Measurements from ENCODE around the gene HMGN4. TPM values are rescaled to one million over a fixed set of nuclear protein-coding genes. Genes with fewer than 3 reads are reported as not detected.

The HMGN4 gene
- total and polyA plus RNA-seq, 9 of the 15 experiments (the other 6 are each of a cell fraction or from before 2014, with no cell fraction given) = 35.4 to 134 (median 94.1) TPM

DNA sequence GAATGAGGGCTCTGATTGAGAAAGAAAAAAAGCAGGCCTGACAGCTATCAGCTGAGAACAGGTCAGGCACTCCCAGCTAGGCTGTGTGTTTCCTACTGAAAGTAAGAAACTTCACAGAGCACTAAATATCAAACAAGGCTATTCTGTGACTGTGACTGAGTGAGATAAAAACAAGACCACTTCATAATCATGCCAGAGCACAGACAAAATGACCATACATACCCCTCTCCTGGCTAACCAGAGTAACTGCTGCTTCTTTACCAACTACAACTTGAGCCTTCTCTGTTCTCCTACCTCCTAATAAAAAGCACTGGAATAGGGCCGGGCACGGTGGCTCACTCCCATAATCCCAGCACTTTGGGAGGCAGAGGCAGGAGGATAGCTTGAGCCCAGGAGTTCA is 44.9 kb upstream of the HMGN4 start (continued):
- TF ChIP-seq CC2D1A (IDR thresholded peaks at IDR 0.05) (peak; percentile 34; the same call in 1 of the 2 replicates), RFX7 (CRISPR knock-in tag; IDR thresholded peaks at IDR 0.05) (no peak), ZNF507 (tag; conservative IDR thresholded peaks at IDR 0.05) (no peak), POLR2G (IDR thresholded peaks at IDR 0.05; ENCODE audit: low read depth, low read length) (no peak), BDP1 (IDR thresholded peaks at IDR 0.05; ENCODE audit: insufficient read depth, insufficient read length) (no peak), CHD1 (IDR thresholded peaks at IDR 0.05; ENCODE audit: low read length) (no peak), MAFK (IDR thresholded peaks at IDR 0.05; ENCODE audit: low read length) (no peak; the same call in 1 of the 2 replicates), DPF2 (IDR thresholded peaks at IDR 0.05) (peak; percentile 72), KDM5B (IDR thresholded peaks at IDR 0.05; ENCODE audit: insufficient replicate concordance, low read depth, low read length) (no peak), BRD4 (IDR thresholded peaks at IDR 0.05) (no peak), PHB2 (IDR thresholded peaks at IDR 0.05; ENCODE audit: low read depth) (no peak), HIVEP1 (CRISPR knock-in tag; IDR thresholded peaks at IDR 0.05) (no peak), ZNF347 (CRISPR knock-in tag; IDR thresholded peaks at IDR 0.05; ENCODE audit: low read depth) (no peak), ZNF583 (CRISPR knock-in tag; IDR thresholded peaks at IDR 0.05) (no peak), JUND (IDR thresholded peaks at IDR 0.05; ENCODE audit: borderline replicate concordance, low read depth, low read length) (peak; percentile 41; the same call in 1 of the 2 replicates), JUND (tag; IDR thresholded peaks at IDR 0.05; ENCODE audit: borderline replicate concordance, low read depth, low read length) (no peak), SAFB (IDR thresholded peaks at IDR 0.05; ENCODE audit: borderline replicate concordance, low read depth, low read length) (no peak), RAD21 (CRISPR knock-in tag; conservative IDR thresholded peaks at IDR 0.05 in 1 of 2, IDR thresholded peaks at IDR 0.05 in 1 of 2) (peak; percentile 78 to 93), NFRKB (IDR thresholded peaks at IDR 0.05; ENCODE audit: low read depth) (no peak), NBN (IDR thresholded peaks at IDR 0.05; ENCODE audit: low read depth) (no peak; the same call in 1 of the 2 replicates), ATF1 (CRISPR knock-in tag; IDR thresholded peaks at IDR 0.05) (no peak), ATF1 (tag; IDR thresholded peaks at IDR 0.05) (no peak), NFXL1 (CRISPR knock-in tag; IDR thresholded peaks at IDR 0.05) (no peak)
- TF ChIP-seq, protein P1, sequence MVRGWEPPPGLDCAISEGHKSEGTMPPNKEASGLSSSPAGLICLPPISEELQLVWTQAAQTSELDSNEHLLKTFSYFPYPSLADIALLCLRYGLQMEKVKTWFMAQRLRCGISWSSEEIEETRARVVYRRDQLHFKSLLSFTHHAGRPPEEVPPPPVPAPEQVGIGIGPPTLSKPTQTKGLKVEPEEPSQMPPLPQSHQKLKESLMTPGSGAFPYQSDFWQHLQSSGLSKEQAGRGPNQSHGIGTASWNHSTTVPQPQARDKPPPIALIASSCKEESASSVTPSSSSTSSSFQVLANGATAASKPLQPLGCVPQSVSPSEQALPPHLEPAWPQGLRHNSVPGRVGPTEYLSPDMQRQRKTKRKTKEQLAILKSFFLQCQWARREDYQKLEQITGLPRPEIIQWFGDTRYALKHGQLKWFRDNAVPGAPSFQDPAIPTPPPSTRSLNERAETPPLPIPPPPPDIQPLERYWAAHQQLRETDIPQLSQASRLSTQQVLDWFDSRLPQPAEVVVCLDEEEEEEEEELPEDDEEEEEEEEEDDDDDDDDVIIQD (CRISPR knock-in tag; IDR thresholded peaks at IDR 0.05) = no peak
- TF ChIP-seq, protein P2, sequence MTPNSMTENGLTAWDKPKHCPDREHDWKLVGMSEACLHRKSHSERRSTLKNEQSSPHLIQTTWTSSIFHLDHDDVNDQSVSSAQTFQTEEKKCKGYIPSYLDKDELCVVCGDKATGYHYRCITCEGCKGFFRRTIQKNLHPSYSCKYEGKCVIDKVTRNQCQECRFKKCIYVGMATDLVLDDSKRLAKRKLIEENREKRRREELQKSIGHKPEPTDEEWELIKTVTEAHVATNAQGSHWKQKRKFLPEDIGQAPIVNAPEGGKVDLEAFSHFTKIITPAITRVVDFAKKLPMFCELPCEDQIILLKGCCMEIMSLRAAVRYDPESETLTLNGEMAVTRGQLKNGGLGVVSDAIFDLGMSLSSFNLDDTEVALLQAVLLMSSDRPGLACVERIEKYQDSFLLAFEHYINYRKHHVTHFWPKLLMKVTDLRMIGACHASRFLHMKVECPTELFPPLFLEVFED (CRISPR knock-in tag; conservative IDR thresholded peaks at IDR 0.05) = no peak
- TF ChIP-seq, protein P3, sequence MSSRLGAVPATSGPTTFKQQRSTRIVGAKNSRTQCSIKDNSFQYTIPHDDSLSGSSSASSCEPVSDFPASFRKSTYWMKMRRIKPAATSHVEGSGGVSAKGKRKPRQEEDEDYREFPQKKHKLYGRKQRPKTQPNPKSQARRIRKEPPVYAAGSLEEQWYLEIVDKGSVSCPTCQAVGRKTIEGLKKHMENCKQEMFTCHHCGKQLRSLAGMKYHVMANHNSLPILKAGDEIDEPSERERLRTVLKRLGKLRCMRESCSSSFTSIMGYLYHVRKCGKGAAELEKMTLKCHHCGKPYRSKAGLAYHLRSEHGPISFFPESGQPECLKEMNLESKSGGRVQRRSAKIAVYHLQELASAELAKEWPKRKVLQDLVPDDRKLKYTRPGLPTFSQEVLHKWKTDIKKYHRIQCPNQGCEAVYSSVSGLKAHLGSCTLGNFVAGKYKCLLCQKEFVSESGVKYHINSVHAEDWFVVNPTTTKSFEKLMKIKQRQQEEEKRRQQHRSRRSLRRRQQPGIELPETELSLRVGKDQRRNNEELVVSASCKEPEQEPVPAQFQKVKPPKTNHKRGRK (tag; IDR thresholded peaks at IDR 0.05) = no peak
- TF ChIP-seq, protein P4, sequence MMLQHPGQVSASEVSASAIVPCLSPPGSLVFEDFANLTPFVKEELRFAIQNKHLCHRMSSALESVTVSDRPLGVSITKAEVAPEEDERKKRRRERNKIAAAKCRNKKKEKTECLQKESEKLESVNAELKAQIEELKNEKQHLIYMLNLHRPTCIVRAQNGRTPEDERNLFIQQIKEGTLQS (IDR thresholded peaks at IDR 0.05) = no peak
- TF ChIP-seq, protein P4 (CRISPR knock-in tag; conservative IDR thresholded peaks at IDR 0.05) = peak; percentile 66; the same call in 1 of the 2 replicates

Measured in K562 (cell line).